Mucosa of descending colon (tissue), 3 donors: ENCODE results near the gene UIMC1. TPM values are rescaled to one million over a fixed set of nuclear protein-coding genes. Genes with fewer than 3 reads are reported as not detected.

ENCODE experiments used
- ATAC-seq: fragments of 200-7000 bp; cut with Tn5 transposase; one replicate; pipeline ENCODE4 v1.9.1; 2020; ENCODE audit warnings: mild to moderate bottlenecking, moderate library complexity
- DNase-seq, 3 donors: peaks; one replicate each; pipeline ENCODE4 v3.0.0-alpha.2; 2020
- H3K36me3 ChIP-seq: fragments of 200-600 bp; one replicate; pipeline ENCODE4 v1.8.0; 2021; ENCODE audit warnings: low read depth, mild to moderate bottlenecking
- H3K4me1 ChIP-seq: fragments of 200-600 bp; one replicate; pipeline ENCODE4 v1.8.0; 2021; ENCODE audit warnings: low read depth, mild to moderate bottlenecking
- H3K4me3 ChIP-seq: fragments of 200-600 bp; one replicate; pipeline ENCODE4 v1.8.0; 2021; ENCODE audit warnings: mild to moderate bottlenecking
- H3K9me3 ChIP-seq: fragments of 200-600 bp; one replicate; pipeline ENCODE4 v1.8.0; 2021; ENCODE audit warnings: mild to moderate bottlenecking
- intact Hi-C, 2 donors: fragments of 100-400 bp; cut with DNase I in 1 of 2; cut with micrococcal nuclease in 1 of 2; formaldehyde crosslinking; loops; one replicate each; pipeline versions ENCODE4 v1.11.0 to v1.11.1; 2022; cut with DNase I, micrococcal nuclease
- total RNA-seq, 3 donors: library from RNA; stranded (reverse); fragmentation: NEBNext Ultra II Directional in 2 of 3; extraction: Animal tissue kit (Norgen Biotek cat#: 25700) in 2 of 3; gene quantifications; one replicate each; pipeline versions ENCODE4 v1.2.1 to v1.2.4, GENCODE V29; 2021 to 2023
- TF ChIP-seq, protein P1 (sequence below): fragments of 200-600 bp; IDR thresholded peaks from one replicate; pipeline ENCODE4 v1.8.0; 2022; ENCODE audit warnings: antibody characterized with exemption, mild to moderate bottlenecking
- donor health status: DM: no; HTN: no; CAD: no; lungs with moderate emphysema.
- donor health status: DM: no; HTN: no; CAD: no.
- donor health status: DM: no; HTN: yes; CAD: no.

The UIMC1 gene
- total RNA-seq, 3 donors from 2014 or later: 30.7 to 57.8 (median 33.3) TPM

DNA sequence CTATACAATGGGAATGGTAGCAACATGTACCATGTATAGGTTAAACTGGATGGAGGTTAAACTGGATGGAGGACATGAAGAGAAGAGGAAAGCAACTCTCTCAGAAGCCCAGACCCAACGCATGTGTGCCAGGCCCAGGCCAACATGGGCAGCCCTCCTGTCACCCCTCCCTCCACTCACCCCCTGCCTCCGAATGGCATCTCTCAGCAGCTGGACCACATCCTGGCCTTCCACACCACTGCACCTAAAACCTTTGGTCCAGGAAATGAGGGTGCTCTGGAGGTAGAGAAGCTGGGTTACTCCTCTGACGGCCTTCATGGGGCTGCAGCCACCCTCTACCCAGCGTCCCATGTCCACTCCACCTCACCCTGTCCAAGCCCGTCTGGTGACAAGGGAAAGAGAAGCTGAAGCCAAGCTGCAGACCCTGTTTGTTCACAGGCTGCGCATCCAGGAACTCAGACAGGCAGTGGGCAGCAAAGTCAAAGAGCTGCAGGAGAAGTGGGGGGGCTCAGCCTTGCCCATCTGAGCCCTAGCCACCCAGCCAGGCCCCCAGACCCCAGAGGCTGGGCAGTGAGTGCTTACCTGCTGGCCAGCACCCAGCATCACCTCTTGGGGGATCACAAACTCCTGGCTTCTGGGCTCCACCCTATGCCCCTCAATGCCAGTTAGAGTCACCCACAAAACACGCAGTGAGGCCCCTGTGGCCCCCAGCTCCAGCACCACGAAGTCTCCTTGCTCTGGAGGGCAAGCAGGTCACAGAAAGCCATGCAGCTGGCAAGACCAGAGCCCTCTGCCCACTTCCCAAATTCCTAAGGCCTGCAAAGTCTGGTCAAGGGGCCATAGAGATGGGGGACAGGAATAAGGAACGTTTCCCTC lies 115.9 kb downstream of the UIMC1 start:
- Histone ChIP-seq H3K4me1 (no peaks in the 10 kb centered on the region), H3K9me3 (no peaks in the 10 kb centered on the region), H3K4me3 (no peak overlapping the region), H3K36me3 (no peaks in the 10 kb centered on the region)
- DNase-seq: peak in 1 of 3 donors; percentile 11
- ATAC-seq: no peak
- intact Hi-C loops: no loop called here
- TF ChIP-seq, protein P1, sequence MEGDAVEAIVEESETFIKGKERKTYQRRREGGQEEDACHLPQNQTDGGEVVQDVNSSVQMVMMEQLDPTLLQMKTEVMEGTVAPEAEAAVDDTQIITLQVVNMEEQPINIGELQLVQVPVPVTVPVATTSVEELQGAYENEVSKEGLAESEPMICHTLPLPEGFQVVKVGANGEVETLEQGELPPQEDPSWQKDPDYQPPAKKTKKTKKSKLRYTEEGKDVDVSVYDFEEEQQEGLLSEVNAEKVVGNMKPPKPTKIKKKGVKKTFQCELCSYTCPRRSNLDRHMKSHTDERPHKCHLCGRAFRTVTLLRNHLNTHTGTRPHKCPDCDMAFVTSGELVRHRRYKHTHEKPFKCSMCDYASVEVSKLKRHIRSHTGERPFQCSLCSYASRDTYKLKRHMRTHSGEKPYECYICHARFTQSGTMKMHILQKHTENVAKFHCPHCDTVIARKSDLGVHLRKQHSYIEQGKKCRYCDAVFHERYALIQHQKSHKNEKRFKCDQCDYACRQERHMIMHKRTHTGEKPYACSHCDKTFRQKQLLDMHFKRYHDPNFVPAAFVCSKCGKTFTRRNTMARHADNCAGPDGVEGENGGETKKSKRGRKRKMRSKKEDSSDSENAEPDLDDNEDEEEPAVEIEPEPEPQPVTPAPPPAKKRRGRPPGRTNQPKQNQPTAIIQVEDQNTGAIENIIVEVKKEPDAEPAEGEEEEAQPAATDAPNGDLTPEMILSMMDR: no peak

GRCh38 chr5:176889321-176890280 lies 117.0 kb downstream of the UIMC1 start:
- intact Hi-C loops: no loop called here
- H3K9me3 ChIP-seq: no peaks in the 10 kb centered on the region
- ATAC-seq (no peak), DNase-seq (peak in 1 of 3 donors; percentile 11)
- no peaks in the 10 kb centered on the region for H3K36me3 ChIP-seq
- H3K4me1 ChIP-seq: no peaks in the 10 kb centered on the region
- TF ChIP-seq, protein P1: no peak
- H3K4me3 ChIP-seq: no peak overlapping the region

DNA sequence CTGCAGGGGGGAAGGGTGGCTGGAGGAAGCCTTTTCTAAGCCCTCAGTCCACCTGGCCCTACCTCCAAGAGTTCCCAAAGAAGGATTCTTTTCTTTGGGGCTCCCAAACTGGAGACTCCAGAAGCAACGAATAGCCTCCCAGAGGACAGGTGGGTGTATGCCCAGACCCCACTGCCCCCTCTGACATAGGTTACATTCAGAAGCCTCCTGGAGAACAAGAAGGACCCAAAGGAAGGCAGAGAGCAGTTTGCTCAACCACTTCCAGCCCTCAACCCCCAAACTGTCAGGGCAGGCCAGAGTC lies 117.8 kb downstream of the UIMC1 start:
- ATAC-seq: no peak
- TF ChIP-seq, protein P1: no peak
- no peaks in the 10 kb centered on the region for H3K9me3 ChIP-seq
- no peak for DNase-seq
- no peak overlapping the region for H3K4me3 ChIP-seq
- intact Hi-C loops: no loop called here
- no peaks in the 10 kb centered on the region for H3K36me3 ChIP-seq
- no peaks in the 10 kb centered on the region for H3K4me1 ChIP-seq

DNA sequence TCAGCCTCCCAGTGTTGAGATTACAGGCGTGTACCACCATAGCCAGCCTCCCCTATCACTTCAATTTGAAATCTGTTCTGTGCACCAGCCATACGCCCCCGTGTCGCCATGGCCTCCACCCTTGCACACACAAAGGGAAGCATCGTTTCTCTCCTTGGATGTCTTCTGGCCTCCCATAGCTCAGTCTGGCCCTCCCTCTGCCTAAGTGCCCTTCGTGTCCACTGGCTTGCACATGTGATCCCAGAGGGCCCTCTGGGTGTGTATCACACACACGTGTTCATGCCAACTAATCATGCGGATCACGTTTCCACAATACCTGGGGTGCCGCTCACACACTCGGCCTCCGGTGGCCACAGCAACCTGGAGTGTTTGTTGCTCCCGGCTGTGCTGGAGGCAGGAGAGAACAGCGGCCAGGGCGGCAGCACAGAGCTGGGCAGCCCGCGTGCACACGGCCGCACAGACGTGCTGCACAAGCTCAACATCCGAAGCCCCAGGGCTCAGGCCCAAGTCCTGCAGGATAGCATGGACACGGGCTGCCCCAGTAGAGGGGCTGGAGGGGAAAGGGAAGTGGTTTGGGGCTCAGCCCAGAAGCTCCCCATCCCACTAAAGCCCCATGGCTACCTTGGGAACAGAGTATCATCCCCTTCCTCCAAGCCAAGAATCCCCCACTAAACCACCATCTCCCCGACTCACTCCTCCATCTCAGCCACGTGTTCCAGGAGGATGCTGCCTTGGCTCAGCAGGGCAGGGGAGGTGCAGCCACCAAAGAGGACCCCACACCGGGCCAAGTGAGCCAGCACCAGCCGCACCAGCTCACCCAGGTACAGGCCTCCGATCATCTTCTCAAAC lies 118.3 kb downstream of the UIMC1 start:
- no peak overlapping the region for H3K4me3 ChIP-seq
- no peaks in the 10 kb centered on the region for H3K4me1 ChIP-seq
- no peaks in the 10 kb centered on the region for H3K9me3 ChIP-seq
- intact Hi-C loops: no loop called here
- TF ChIP-seq, protein P1: no peak
- DNase-seq: peak in 1 of 3 donors; percentile 7
- H3K36me3 ChIP-seq: no peaks in the 10 kb centered on the region
- no peak for ATAC-seq

DNA sequence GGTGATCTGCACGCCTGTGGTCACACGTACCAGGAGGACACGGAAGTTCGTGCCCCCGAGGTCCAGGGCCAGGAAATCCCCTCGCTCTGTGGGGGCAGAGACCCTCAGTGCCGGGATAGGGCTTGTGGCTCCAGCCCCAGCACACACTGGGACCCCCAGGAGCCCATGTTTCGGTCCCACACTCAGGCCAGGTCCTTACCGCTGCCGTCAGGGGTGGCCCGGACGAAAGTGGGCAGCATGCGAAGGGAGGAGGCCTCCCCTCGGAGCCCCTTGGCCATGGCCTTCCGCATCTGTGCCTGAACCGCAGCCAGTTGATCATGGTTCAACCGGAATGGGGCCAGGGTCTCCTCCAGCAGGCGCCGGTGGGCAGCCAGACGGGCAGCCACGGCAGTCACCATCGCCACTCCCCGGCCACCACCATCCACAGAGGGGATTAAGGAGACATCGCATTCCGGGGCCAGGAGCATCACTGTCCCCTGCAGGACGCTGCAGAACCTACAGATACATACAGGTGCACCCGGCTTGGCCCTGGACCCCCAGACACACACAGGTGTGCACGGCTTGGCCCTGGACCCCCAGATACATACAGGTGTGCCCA lies 119.2 kb downstream of the UIMC1 start:
- DNase-seq: peak in 1 of 3 donors; percentile 8
- Histone ChIP-seq H3K4me3 (no peak overlapping the region), H3K36me3 (no peaks in the 10 kb centered on the region), H3K9me3 (no peaks in the 10 kb centered on the region), H3K4me1 (no peaks in the 10 kb centered on the region)
- ATAC-seq: no peak
- intact Hi-C loops: no loop called here
- TF ChIP-seq, protein P1: no peak
